PFSK-1 (cell line): ENCODE measurements around the gene LRRFIP2.

ENCODE experiments used
- FOXP2 ChIP-seq: optimal IDR thresholded peaks from 2 replicates; pipeline ENCODE3; 2011; ENCODE audit warnings: borderline replicate concordance, control low read depth, inconsistent platforms; ENCODE audit not compliant: insufficient read depth; ENCODE audit errors: extremely low read length, extremely low read depth
- POLR2AphosphoS5 ChIP-seq: IDR thresholded peaks from 2 replicates; pipeline ENCODE4 v1.6.1; 2012; ENCODE audit warnings: low read depth, mild to moderate bottlenecking, control low read depth, low read length, moderate library complexity
- SIN3A ChIP-seq: IDR thresholded peaks from 2 replicates; pipeline ENCODE4 v1.6.1; 2012; ENCODE audit warnings: mild to moderate bottlenecking, low read length, moderate library complexity, borderline replicate concordance; ENCODE audit not compliant: insufficient read depth
- TAF1 ChIP-seq: IDR thresholded peaks from 2 replicates; pipeline ENCODE4 v1.6.1; 2012; ENCODE audit warnings: low read length, control low read depth, borderline replicate concordance; ENCODE audit not compliant: insufficient read depth
- TF ChIP-seq, protein P1 (sequence below), 2 experiments: IDR thresholded peaks; 2 replicates each; pipeline versions ENCODE4 v1.6.1 to v1.8.0; 2011 to 2012; ENCODE audit warnings: low read depth in 2 of 2, low read length in 2 of 2, control low read depth in 1 of 2, inconsistent platforms in 1 of 2, mild to moderate bottlenecking in 1 of 2, moderate library complexity in 1 of 2; ENCODE audit not compliant: insufficient read depth in 1 of 2

LRRFIP2 gene

DNA sequence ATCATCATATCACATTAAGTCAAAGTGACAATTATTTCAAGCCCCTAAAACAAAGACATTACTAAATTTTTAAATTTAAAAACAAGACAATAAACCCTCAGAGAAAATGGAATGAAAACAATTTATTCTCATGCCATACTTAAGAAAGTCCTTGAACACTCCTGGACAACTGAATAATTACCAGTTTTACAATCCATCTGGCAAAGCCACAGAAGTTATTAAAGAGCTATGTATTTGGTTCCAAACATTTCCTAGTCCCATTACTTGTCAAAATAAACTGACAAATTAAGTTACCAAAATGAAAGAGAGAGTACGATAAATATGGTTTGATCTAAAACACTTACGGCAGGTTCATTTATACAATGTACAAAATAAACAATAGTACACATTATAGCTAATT is 63.2 kb downstream of the LRRFIP2 start:
- TF ChIP-seq, protein P1, sequence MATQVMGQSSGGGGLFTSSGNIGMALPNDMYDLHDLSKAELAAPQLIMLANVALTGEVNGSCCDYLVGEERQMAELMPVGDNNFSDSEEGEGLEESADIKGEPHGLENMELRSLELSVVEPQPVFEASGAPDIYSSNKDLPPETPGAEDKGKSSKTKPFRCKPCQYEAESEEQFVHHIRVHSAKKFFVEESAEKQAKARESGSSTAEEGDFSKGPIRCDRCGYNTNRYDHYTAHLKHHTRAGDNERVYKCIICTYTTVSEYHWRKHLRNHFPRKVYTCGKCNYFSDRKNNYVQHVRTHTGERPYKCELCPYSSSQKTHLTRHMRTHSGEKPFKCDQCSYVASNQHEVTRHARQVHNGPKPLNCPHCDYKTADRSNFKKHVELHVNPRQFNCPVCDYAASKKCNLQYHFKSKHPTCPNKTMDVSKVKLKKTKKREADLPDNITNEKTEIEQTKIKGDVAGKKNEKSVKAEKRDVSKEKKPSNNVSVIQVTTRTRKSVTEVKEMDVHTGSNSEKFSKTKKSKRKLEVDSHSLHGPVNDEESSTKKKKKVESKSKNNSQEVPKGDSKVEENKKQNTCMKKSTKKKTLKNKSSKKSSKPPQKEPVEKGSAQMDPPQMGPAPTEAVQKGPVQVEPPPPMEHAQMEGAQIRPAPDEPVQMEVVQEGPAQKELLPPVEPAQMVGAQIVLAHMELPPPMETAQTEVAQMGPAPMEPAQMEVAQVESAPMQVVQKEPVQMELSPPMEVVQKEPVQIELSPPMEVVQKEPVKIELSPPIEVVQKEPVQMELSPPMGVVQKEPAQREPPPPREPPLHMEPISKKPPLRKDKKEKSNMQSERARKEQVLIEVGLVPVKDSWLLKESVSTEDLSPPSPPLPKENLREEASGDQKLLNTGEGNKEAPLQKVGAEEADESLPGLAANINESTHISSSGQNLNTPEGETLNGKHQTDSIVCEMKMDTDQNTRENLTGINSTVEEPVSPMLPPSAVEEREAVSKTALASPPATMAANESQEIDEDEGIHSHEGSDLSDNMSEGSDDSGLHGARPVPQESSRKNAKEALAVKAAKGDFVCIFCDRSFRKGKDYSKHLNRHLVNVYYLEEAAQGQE (IDR thresholded peaks at IDR 0.05; ENCODE audit: insufficient read depth in 1 of 2, low read depth in 2 of 2, low read length in 2 of 2), result no peak
- TF ChIP-seq TAF1 (no peak), SIN3A (no peak), FOXP2 (no peak), POLR2AphosphoS5 (no peak)

DNA sequence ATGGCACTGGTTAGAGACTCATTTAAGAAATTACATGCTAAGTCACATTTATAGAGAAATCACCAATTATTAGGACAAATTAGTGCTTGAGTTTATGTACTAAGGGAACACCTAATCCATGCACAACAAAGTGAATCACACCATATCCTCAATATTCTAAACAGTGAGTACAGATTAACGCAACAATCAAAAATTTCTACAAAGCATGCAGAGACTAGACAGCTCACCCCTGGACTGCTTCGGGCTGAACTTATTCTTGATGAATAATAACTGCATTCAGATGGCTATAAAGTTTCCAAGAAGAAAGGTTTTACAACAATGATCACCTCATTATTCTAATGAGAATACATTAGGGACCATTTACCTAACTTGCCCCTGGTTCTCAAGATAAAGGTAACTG is 66.5 kb downstream of the LRRFIP2 start:
- TF ChIP-seq, protein P1 (IDR thresholded peaks at IDR 0.05; ENCODE audit: insufficient read depth in 1 of 2, low read depth in 2 of 2, low read length in 2 of 2), result no peak
- no peak for TF ChIP-seq SIN3A
- no peak for TF ChIP-seq FOXP2
- no peak for TF ChIP-seq TAF1
- TF ChIP-seq POLR2AphosphoS5, result no peak

DNA sequence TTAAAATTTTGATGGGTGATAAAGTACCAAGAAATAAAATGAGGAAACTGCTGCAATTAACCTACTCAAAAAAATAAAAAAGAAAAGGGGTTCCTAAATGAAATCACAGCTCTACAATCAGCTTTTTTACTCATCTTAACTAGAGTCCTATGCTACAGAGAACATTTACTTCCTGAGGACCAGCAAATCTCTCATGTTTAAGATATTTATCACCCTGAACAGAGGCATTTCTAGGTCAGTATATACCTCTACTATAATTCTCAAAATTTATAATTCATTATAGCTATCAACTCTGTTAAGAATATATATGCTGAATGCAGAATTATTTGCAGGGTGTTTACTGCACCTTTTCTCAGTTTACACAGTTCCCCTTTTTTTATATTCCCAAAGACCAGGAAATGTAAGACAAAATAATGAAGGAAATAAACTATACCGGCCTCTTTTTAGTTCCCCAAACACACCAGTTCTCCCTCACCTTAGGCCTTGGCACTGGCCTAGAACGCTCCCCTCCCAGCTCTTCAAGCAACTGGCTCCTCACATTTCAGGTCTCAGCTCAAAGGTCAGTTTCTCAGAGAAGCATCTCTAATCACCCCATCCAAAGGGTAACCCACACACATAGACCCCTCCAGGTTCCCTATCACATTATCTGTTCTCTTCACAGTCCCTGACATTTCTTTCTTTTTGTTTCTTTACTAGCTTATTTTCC is 71.1 kb downstream of the LRRFIP2 start:
- TF ChIP-seq SIN3A (no peak), POLR2AphosphoS5 (no peak), FOXP2 (no peak), TAF1 (no peak)
- TF ChIP-seq, protein P1 (IDR thresholded peaks at IDR 0.05; ENCODE audit: insufficient read depth in 1 of 2, low read depth in 2 of 2, low read length in 2 of 2), result no peak

DNA sequence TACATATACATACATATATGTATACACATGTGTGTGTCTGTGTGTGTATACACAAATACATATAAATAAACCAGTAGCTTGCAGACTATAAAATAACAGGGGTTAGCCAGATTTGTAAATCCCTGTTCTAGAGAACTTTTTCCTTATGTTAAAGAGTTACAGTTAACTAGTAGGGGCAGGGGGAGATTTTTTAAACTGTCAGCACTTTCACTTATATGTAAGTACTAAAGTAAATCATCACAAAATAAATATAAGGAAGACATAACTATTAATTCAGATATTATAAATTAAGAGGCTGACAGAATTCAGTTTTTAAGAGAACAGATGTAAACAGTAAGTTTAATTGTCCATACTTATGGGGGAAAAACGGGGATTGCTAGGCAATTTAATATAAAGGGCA is 74.0 kb downstream of the LRRFIP2 start:
- TF ChIP-seq FOXP2, result no peak
- no peak for TF ChIP-seq POLR2AphosphoS5
- TF ChIP-seq, protein P1 (IDR thresholded peaks at IDR 0.05; ENCODE audit: insufficient read depth in 1 of 2, low read depth in 2 of 2, low read length in 2 of 2), result no peak

DNA sequence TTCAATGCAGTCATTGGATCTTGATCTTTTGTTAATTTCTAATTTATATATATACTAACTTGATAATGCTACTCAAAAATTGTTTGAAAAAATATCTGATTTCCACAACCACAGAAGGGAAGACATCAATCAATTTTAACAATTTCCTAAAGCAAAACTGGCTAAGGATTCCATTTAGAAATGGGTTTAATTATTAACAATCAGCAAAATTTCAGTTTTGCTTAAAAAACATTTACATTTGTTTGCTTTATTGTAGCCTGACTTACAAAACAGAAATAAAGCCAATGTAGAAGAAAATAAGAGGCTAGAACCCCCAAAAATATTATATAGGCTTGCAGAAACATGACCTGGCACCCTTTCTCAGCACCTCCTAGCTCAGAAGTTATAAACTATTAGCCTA is 74.9 kb downstream of the LRRFIP2 start:
- no peak for TF ChIP-seq TAF1
- no peak for TF ChIP-seq SIN3A
- TF ChIP-seq POLR2AphosphoS5, result no peak
- TF ChIP-seq, protein P1 (IDR thresholded peaks at IDR 0.05; ENCODE audit: insufficient read depth in 1 of 2, low read depth in 2 of 2, low read length in 2 of 2), result no peak
- TF ChIP-seq FOXP2, result no peak
